Mucosa of gallbladder (tissue), 1 donor: ENCODE data around the gene KCNJ12. TPM values are rescaled to one million over a fixed set of nuclear protein-coding genes. Genes with fewer than 3 reads are reported as not detected.

ENCODE experiments used
- DNase-seq: peaks from one replicate; pipeline ENCODE4 v3.0.0-alpha.2; 2020; ENCODE audit warnings: low spot score
- total RNA-seq: library from RNA; stranded (reverse); gene quantifications from one replicate; pipeline ENCODE4 v1.2.1, GENCODE V29; 2021
- donor health status: DM: no; HTN: no; CAD: no.

The KCNJ12 gene
- total RNA-seq, 1 donor from 2014 or later = 2.4 TPM

- no peak for DNase-seq
These were observed 7.5 kb upstream of the KCNJ12 start for GRCh38 chr17:21368545-21369246.

GRCh38 chr17:21369395-21369794 is 6.8 kb upstream of the KCNJ12 start:
- DNase-seq = no peak

- DNase-seq = no peak
These were observed 5.7 kb upstream of the KCNJ12 start for GRCh38 chr17:21370430-21370829.

DNA sequence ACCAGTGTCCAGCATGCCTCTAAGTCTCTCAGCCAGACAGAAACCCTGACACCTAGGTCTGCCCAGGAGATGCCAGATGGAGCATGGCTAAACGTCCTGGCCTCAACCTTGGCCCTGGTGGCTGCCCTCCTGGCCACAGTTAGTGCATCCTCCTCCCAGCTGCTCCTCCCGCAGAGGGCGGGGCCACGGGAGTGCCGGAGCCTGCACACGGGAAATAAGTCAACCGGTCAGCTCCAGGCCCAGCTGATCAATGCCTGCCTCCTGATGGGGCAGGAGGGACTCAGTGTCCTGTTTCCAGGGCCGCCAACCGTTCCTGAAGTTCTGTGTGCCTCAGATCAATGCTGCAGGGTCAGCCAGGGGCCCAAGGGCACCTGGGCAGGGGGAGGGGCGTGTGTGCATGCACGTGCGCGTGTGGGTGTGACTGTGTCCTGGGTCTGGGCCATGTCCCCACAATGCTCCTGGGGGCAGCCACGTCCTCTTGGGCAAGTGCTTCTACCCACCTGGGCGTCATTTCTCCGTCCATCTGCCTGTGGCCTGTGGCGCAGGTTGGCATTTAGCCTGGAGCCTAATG is 4.6 kb upstream of the KCNJ12 start:
- peak; percentile 36 for DNase-seq

GRCh38 chr17:21372256-21372954 is 3.8 kb upstream of the KCNJ12 start:
- no peak for DNase-seq

DNA sequence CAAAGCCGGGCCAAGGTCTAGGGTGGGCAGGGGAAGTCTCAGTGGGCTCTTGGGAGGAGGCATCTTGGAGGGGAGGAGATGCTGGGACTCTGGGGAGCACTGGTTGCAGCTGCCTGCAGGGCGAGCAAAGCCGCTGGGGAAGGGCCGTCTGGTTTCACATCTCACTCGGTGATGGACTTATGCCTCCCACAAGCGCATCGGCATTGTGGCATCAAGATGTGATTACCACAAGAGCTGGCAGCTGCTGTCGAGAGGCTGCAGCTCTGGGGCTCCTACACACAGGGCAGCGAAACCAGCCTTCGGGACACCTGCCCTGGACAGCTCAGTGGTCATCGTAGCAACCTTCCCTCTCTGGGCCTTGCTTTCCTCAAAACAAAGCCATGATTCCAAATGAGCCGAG is 3.1 kb upstream of the KCNJ12 start:
- no peak for DNase-seq

- DNase-seq = no peak
These were observed 2.3 kb upstream of the KCNJ12 start for GRCh38 chr17:21373696-21374440.

GRCh38 chr17:21374441-21375161 is 1.6 kb upstream of the KCNJ12 start:
- no peak for DNase-seq

DNA sequence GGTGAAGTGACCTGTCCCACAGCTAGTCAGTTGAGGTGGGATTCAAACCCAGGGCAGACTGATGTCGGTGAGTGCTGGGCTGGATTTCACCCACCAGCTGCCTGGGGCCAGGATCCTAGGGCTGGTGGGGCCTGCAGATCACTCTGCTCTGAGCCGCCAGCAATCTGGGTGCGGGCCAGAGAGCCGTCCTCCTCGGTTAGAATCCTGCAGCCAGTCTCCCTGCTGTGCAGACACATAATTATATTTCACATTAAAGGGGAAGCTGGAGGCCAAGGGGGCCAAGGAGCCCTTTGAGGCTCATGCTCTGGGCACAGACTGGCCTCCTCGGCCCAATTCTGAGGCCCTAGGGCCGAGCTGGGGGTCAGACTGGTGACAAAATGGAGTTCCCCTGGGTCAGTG is 996 bp upstream of the KCNJ12 start:
- no peak for DNase-seq

GRCh38 chr17:21375757-21376080 is 438 bp upstream of the KCNJ12 start:
- no peak for DNase-seq

DNA sequence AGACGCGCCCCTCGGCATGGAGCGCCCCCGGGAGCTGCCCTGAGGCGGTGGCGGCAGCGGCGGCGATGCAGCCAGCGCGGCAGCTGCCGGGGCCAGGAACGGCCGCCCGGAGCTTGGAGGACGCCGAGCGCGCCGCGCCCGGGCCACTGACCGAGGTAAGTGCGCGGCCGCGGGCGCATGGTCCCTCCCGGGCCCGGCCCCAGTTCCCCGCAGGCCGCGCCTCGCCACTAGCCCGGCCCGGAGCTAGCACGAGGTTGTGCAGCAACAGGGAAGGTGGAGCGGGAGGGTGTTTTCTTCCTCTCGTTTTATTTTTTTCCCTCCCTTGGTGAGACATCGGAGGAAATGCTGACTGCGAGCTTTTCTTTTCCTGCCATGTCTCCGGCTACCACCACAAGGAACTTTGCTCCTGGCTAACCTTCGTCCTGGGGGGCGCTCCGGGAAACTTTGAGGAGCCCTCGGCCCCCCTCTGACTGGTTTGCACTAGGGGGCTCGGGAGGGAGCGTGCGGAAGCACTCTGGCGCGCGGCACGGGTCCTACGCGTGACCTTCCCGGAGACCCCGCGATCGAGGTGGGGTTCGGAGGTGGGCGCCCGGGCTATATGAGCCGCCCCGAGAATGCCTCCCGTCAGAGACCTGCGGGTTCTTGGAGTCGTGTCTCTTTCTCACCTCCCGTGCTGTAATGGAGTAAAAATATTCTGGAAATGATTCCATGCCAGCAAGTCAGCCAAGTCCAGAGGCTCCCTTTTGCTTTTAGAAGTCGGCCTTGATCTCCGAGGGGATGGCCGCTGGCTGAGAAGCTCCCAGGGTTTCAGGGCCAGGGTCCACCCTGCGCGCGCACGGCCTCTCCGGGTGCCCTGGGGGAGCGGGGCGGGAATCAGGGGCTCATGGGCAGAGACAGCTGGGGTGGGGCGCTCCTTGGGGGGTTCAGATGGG is 868 bp downstream of the KCNJ12 start:
- DNase-seq = no peak

DNA sequence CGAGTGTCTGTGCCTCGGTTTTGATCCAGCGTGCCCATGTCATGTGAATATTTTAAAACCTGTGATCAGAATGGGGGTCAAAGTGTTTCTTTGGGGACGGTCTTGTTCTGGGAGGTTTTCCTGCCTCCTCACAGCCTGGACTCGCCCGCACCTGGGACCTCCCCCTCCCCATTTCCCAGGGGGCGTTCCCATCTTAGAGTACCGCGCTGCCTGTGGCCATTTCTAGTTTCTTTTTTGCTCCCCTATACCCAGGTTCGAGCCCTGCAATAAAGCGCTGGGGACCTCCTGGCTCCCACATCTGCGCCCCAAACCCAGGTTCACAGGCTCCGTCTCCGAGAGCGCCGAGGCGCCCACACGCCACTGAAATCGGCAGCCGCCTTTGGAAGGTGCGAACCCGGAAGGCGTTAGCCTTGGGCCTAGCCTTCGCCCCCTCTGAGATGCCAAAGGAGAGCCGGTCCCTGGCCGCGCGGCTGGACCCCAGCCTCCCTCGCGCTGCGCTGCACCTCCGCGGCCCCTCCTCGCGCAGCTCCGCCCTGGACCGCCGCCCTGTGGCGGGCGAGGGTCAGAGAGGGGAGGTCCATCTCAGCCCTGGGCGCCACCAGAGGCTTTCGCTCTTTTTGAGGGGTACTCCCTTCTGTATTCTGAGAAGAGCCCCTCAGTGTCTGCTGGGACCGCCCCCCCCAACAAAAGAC is 1.7 kb downstream of the KCNJ12 start:
- no peak for DNase-seq

DNA sequence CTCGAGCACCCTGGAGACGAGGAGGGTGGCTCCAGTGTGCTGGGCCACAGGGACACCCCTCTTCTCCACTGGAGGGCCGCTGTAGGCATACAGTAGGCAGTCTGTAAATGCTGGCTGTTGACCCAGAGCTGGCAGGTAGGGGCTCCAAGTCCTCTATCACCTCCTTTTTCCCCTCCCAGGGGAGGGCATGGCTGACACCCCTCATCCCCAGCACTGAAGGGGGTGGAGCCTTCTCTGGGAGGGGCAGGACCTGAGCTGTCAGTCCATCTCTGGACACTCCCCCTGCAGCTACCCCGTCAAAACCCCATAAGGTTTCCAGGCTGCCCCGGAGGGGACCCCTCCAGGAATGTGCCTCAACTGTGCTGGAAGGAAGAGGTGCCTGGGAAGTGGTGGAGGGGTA is 2.4 kb downstream of the KCNJ12 start:
- no peak for DNase-seq

- DNase-seq = peak; percentile 41
These were observed 3.0 kb downstream of the KCNJ12 start for GRCh38 chr17:21379080-21379711.

GRCh38 chr17:21380659-21381058 is 4.5 kb downstream of the KCNJ12 start:
- DNase-seq = no peak

DNA sequence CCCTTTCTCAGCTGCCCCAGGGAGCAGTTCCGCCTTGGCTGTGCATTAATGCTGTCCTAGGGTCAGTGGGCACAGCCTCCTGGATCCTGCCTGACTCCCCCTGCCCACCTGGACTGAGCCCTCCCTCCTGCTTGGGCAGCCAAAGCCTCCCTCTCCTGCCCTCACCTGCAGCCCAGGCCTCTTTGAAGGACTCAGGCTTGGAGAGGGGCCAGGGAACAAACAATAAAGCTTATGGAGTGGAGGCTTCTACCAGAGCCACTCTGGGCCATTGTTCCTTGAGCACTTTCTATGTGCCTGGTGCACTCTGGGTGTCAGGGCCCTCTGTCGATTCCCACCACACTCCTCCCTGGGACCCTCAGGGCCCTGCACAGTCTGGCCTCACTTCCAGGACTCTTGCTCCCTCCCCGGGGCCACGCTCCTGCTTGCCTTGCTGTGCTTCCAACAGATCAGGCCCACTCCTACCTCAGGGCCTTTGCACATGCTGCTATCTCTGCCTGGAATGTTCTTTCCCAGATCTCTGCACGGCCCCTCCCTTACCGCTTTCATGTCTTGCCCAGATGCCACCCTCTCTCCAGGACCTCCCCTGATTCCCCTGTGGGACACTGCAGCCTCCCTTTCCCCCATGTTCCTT is 5.0 kb downstream of the KCNJ12 start:
- no peak for DNase-seq

DNA sequence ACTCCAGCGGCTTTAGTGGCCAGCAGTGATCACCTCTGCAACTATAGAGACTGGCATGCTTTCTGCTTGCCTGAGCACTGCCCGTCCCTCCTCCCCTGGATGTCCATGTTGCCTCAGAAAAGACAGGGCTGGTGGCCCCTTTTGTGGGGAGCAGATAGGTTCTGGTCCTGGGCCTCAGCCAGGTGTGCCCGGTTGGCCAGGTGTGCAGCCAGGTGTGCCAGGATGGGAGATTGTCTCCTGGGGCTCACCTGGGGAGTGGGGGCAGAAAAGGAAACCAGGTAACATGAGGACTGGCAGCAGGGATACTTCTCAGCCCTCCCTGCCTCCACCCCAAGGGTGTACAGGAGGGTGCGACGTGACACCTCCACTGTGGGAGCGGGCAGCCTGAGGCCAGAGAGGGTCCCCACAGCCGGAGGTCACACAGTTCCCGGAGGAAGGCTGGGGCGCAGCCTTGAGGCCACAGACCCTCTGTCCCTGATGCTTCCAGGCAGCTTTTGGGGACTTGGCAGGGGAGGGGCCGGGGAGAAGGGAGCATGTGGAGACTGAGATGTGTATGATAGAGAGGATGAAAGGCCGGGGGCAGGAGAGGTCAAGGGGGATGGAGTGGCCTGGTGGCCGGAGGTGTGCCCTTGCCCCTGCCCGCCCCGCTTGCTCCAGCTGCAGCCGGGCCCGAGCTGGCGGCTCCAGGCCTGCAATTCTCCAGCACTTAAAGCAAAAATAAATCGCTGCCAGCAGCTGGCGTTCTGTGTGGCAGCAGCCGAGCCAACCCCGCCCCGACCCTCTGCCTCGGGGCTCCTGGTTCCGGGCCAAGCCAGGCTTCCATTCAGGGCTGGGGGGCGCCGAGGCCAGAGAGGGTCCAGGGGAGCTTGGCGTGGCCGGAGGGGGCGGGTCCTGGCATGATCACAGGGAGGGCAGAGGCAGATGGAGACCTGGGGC is 6.7 kb downstream of the KCNJ12 start:
- DNase-seq = no peak

DNA sequence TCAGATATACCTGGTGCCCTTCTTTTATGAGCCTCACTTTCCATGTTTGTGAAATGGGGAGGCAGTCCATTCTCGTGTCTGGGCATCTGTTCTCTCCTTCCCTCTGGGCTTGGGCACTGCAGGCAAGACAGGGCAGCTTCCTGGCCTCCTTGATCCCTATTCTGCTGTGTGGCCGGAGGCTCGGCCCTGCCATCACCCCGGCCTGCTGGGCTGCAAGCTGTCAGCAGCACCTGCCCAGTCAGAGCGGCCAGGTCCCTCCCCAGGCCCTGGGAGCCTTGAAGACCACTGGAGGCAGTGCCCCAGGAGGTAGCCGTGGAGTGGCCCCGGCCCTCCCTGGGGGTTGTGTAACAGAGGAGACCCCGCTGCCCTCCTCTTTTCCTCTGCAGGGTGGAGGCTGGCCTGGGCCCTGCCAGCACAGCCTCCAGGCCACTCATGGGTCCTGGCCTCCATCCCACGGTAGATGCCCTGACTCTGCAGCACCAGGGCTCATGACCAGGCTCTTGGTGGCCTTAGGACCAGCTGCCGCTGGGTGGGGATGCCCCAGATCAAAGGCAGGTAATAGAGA is 9.2 kb downstream of the KCNJ12 start:
- no peak for DNase-seq
